Fibroblast of skin of scalp (primary cell): ENCODE data around the gene RSU1.

ENCODE experiments used
- DNase-seq: peaks from one replicate; pipeline ENCODE4 v3.0.0-alpha.2; 2013

Gene RSU1

GRCh38 chr10:16663444-16663843 is 153.8 kb downstream of the RSU1 start:
- no peak for DNase-seq

DNA sequence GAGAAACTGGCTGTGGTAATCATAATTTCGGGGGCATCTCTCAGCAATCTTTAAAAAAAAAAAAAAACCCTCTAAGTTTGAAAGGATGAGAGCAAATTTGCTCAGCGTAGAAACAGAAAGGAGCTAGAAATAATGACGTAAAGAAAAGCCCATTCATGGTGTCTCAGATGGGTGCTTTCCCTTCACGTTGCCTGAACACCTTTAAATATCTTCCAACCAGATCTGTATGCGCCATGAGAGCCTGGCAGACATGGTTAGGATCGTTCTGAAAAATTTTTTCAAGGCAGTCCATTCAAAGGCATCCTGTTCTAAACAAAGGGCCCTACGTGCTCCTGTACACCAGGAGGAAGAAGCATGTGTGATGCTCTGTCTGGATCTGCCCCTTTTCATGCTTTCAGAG is 154.3 kb downstream of the RSU1 start:
- DNase-seq: no peak

DNA sequence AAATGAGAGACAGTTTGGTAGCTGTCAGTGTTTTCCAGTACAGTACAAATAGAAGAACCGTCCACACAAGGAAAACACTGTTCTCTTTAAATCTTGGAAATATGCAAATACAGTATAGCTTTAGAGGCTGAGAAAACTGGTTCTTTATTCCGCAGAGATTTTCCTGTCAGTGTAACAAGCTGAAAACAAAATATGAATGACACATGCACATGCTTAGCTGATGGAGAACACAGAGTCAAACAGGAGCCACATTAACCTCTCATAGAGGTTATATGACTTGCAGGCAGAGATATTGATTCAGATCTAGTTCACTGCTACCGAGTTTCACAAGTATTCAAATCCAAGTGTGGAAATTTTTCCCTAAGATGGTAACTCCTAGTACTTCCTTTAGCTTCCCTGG is 160.3 kb downstream of the RSU1 start:
- no peak for DNase-seq

DNA sequence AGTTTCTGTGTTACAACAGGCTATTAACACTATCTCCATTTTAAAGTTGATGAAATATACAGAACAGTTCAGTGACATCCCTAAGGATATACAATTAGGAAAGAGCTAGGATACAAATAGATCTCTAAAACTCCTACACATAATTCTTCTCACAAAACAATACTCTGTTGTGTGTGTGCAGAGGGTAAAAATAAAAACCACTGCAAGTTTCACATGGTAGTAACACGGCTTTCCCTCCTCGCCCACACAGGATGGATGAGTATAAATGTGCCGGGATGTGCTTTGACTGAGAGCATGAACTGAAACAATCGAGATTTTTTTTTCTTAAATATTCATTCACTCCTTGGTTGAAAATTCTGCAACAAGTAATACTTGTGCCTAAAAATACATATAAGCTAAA is 164.0 kb downstream of the RSU1 start:
- DNase-seq: no peak

DNA sequence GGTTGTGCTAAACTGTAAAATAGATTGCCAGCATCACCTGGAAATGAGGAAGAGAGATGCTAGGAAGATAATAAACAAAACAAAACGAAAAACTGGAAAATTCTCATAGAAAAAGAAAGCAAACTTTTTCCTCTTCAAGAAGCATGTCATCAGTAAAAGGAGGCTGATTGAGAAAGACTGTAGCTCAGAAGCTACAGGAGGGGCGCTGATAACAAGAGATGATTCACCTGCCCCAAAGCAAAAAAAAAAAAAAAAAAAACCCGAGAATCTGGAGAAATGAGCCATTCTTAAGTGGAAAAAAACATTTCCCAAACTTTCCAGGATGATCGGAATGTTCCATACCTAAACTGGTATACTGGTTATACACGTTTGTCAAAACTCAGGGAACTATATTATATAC is 165.1 kb downstream of the RSU1 start:
- DNase-seq: no peak

DNA sequence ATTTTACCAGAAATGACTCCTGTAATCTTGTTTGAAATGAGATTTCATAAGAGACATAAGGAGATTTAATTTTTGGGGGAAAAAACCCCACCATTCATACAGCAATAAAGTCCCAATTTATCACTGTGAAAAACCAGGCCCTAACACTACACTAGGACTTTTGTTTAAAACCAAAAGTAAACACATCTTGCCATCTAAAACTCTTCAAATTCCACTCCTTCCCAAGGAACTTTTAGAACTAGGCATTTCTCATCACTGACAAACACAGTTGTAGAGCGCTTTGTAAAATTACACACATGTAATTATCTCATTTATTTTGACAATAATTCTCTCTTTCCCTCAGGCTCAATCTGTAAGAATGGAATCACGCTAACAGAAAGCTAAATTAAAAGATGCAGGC is 167.5 kb downstream of the RSU1 start:
- no peak for DNase-seq

DNA sequence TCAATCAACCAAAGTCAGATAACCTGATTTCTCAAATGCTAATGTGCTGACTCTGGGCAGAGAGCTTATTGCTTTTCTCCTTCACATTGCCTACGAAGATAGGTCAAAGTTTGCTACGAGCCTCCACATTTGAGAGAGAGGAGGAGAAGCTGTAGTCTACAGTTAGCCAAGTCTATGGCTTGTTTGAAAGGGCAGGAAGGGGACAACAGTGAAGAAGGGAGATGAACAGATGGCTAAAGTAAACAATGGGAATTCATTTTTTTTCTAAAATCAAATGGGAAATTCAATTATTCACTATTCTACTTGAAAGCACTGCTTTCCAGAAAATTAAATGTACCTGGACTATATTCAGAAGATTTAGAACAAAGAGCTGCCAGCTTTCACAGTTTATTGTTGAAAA is 168.9 kb downstream of the RSU1 start:
- DNase-seq: no peak

- peak; percentile 8 for DNase-seq
Observed at GRCh38 chr10:16646181-16647059, 170.8 kb downstream of the RSU1 start.

GRCh38 chr10:16644146-16644545 is 173.1 kb downstream of the RSU1 start:
- peak; percentile 54 for DNase-seq

- DNase-seq: no peak
Observed at GRCh38 chr10:16643502-16643901, 173.7 kb downstream of the RSU1 start.

DNA sequence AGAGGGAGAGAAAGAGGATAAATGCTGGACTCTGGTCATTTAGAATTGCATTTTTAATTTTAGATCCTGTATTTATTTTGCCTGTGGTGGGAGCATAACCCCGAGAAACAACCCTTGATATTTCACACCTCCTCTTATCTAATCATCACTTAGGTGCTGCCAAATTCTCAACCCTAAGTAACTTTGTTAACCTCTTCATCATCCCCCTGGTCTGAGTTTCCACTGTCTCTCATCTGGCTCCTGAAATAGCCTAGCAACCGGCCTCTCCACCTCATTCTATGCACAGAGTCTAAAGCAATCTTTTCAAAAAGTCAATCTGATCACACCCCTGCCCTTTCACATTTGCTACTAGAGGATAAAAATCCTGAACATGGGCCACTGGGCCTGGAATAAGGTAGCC is 177.1 kb downstream of the RSU1 start:
- no peak for DNase-seq

DNA sequence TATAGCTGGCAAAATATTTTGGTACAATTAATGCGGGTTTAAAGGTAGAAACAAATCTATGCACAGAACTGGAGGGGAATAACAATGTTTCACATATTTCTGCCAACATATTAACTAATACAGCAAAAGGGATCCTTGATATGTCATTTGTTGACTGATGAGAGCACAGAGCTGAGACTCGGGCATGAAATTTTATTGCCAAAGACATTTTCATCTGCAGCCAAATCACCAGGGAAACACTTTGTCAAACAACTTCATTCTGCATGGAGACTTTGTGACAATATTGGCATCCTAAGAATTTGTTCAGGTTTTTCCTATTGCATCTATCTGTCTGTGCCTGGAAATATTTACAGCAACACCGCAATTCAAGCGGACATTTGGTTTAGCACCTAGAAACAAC is 177.8 kb downstream of the RSU1 start:
- no peak for DNase-seq

GRCh38 chr10:16632996-16633395 is 184.2 kb downstream of the RSU1 start:
- no peak for DNase-seq

GRCh38 chr10:16626697-16627096 is 190.5 kb downstream of the RSU1 start:
- DNase-seq: no peak

- DNase-seq: no peak
Observed at GRCh38 chr10:16612981-16613355, 204.3 kb downstream of the RSU1 start.

DNA sequence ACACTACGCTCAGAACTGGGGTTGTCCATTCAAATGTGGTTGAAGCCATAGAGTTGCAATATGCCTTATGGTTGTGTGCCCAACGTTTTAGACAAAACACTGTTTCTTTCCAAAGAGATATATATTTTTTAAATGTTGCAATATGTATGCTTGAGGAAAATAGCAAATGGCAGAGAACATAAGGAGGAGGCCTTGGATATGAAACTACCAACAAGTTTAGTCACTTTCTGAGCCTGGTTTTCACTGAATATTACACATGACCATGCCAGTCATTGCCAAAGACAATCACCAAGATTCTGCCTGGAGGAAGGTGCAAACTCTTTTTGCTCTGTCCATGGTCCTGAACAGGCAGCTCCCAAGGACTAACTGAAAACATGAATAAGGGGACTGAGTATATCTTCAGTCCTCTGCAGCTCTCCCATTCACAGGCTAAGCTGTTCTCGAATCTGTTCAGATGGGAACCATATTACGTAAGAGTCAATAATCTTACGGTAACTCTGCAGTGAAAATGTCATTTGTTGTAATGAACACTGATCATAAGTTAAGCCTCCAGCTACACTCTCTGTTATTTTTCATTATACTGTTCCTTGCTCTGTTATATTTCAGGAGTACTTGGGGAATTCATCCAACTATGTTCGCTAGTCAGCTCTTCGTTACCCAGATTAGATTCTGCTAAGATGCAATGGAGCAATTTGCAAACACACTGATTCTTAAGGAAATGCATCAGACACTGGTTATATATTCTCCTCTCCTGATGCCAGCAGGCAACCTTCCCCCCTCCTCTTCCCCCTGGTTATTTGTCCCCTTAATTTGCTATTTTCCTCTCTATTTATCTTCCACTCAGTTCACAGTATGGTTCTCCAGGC is 204.9 kb downstream of the RSU1 start:
- peak; percentile 46 for DNase-seq

- DNase-seq: no peak
Observed at GRCh38 chr10:16611037-16611436, 206.2 kb downstream of the RSU1 start.

DNA sequence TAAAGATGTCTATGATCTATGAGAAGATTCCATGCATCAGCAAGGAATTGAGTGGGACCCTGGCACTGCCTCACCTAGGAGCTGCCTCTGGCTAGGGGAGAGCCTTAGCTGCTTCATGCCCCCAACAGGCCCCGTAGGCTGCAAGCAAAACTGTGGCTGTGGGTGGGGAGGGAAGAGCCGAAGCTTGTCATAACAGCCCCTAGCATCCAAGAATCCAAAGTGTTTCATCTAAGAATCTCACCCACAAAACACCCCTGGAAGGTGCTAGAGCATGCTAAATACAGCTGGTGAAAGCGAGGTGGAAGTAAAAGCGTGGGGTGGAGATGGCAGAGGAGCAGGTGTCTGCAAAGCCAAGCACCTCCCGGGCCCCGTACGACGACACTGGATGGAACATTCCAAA is 208.0 kb downstream of the RSU1 start:
- no peak for DNase-seq

DNA sequence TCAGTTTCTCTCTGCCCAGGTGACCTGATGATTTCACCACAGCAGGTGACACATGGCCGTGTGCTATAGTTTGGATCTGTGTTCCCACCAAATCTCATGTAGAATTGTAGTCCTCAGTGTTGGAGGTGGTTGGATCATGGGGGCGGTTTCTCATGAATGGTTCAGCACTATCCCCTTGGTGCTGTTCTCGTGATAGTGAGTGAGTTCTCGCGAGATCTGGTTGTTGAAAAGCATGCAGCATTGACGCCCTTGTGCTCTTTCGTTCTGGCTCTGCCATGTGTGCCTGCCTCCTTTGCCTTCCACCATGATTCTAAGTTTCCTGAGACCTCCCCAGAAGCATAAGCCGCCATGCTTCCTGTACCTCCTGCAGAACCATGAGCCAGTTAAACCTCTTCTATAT is 210.3 kb downstream of the RSU1 start:
- DNase-seq: no peak

DNA sequence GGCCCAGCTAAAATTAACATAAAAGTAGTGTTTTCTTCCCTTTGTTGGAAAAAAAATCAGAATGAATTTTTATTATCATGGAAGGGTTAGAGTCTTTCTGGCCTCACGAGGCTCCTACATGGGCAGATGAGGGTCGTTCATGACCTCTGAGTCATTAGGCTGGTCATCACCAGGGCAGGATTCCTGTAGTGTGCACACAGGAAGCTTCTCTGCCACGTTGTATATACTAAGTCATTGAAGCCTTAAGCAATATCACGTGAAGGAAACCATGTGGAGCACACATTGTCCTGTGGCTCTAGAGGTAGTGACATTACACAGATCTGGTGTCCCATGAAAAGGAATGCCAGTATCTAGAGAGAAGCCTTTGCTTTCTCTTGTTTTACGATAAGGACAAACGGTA is 210.8 kb downstream of the RSU1 start:
- no peak for DNase-seq

- DNase-seq: no peak
Observed at GRCh38 chr10:16603308-16603707, 213.9 kb downstream of the RSU1 start.

DNA sequence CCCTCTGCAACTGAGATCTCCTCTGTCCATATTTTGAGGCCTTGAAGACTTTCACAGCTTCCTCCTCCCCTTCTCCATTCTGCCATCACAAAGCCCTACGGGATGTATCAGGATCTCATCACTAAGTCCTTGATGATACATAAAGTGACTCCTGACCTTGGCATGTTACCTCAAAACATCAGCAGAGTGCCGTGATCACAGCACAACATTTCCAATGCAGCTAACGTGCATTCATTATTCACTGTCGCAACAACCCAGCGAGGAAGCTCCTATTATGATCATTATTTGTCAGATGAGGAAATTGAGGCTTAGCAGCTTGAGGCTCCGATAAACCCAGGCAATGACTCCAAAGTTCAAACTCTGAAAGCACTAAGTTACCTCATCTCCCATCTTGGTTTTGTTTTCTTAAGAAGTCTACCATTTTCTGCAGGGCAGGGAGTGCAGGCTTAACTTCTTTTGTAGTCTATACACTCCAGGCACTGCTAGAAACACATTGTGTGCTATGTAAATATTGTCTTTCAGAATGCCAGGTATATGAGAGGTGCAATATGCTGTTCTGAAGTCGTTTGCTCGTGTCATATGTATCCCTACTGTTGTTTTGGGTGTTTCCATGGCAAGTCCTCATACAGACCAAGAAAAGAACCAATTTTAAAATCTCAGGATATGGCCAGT is 215.0 kb downstream of the RSU1 start:
- no peak for DNase-seq

DNA sequence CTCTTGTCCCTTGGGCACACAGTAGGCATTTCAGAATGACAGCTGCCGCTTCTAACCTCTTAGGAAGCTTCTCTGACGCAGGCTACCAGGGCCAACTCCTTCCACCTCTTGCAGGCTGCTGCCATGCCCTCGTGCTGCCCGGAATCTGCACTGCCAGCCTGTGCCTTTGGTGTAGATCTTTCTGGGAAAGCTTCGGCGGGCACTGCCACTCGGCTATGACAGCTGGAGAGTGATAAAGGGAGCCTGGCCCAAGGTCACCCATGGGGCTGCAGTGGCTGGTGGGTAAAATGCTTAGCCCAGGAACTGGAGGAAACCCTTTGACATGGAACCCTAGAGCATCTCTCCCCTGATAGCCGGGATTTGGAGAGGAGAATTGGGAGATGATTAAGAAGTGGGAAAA is 217.6 kb downstream of the RSU1 start:
- DNase-seq: no peak
